ENCODE data around the gene CFI. TPM values are rescaled to one million over a fixed set of nuclear protein-coding genes. Genes with fewer than 3 reads are reported as not detected.

Gene CFI
- polyA plus RNA-seq, 4 donors, result 6.5 to 43.7 (median 25.7) TPM

GRCh38 chr4:109702950-109703663 lies 98.7 kb downstream of the CFI start, which contains the start of gene CASP6:
Gene CASP6 (minus strand): TSS chr4:109703445. CDS start chr4:109703395, 50 bp downstream.
- Histone ChIP-seq H3K36me3 (ENCODE audit: control insufficient read depth in 3 of 3, insufficient read depth in 2 of 3, low read depth in 1 of 3, low read length in 3 of 3) (peaks cover 2 to 10% (median 3%) of the 10 kb centered on the region in 3 donors), H3K4me3 (ENCODE audit: low read depth in 1 of 3, low read length in 3 of 3) (peak within 1 kb of the TSS; percentile 79 to 86 (median 81)), H3K4me1 (ENCODE audit: control insufficient read depth in 3 of 3, insufficient read depth in 2 of 3, low read depth in 1 of 3, low read length in 2 of 3) (peaks cover 9 to 38% (median 11%) of the 10 kb centered on the region in 3 donors), H3K27me3 (ENCODE audit: control insufficient read depth in 3 of 3, insufficient read depth in 3 of 3, low read length in 3 of 3) (no peaks in the 10 kb centered on the region), H3K27ac (ENCODE audit: low read depth in 1 of 3, low read length in 2 of 3) (peak within 1 kb of the TSS; percentile 93 to 98 (median 93)), H3K9me3 (ENCODE audit: control insufficient read depth in 2 of 2, insufficient read depth in 1 of 2, low read depth in 1 of 2, low read length in 1 of 2) (no peaks in the 10 kb centered on the region)
- peak; percentile 92 to 94 for DNase-seq
- no peak for FAIRE-seq
- WGBS, 3 donors, result 0% methylated on average over 62 to 72 of the region's 72 CpGs

DNA sequence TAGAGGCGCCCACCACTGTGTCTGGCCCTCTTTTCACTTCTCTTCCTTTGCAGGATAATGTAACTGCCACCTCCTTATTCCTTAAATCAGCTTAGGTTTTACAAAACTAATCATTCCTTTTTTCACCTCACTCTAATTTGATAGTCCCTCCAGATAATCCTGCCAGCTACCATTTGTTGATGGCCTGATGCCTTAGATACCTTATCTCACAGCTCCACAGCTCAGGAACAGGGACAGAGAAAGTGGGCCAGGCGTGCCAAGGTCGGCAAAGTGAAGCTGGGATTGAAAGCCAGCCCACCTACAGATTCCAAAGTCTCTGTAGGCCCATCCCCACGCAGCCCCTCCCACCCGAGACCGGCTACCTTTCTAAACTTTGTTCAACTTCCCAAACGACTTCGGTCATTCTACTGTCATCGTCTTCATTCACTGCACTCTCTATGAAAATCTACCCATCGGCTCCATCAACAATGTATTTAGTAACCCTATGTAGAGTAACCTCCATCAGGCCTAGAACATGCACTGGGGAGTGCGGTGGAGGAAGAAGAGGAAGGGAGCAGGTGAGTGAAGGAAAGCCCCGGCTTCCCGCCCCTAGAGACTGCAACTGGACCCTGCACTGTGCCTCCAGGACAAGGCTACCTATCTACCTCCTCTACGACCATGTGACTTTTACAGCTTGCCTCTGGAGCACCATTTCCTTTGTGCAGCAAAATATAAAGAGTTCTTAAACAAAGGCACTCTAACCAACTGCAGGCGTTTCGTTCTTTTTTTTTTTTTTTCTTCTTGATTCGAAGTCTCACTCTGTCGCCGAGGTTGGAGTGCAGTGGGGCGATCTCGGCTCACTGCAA lies 100.0 kb downstream of the CFI start:
- 13 to 37% (median 21%) methylated on average over 21 of the region's 21 CpGs for WGBS, 3 donors
- peak overlapping the region; percentile 79 to 86 (median 81) for H3K4me3 ChIP-seq (ENCODE audit: low read depth in 1 of 3, low read length in 3 of 3)
- no peaks in the 10 kb centered on the region for H3K9me3 ChIP-seq (ENCODE audit: control insufficient read depth in 2 of 2, insufficient read depth in 1 of 2, low read depth in 1 of 2, low read length in 1 of 2)
- FAIRE-seq, result no peak
- peaks cover 11 to 40% (median 18%) of the 10 kb centered on the region in 3 donors for H3K4me1 ChIP-seq (ENCODE audit: control insufficient read depth in 3 of 3, insufficient read depth in 2 of 3, low read depth in 1 of 3, low read length in 2 of 3)
- DNase-seq, result peak; percentile 82 to 85
- H3K27me3 ChIP-seq (ENCODE audit: control insufficient read depth in 3 of 3, insufficient read depth in 3 of 3, low read length in 3 of 3), result no peaks in the 10 kb centered on the region
- H3K27ac ChIP-seq (ENCODE audit: low read depth in 1 of 3, low read length in 2 of 3), result peak overlapping the region; percentile 93 to 98 (median 93)
- H3K36me3 ChIP-seq (ENCODE audit: control insufficient read depth in 3 of 3, insufficient read depth in 2 of 3, low read depth in 1 of 3, low read length in 3 of 3), result peaks cover 2 to 18% (median 6%) of the 10 kb centered on the region in 3 donors

- no peaks in the 10 kb centered on the region for H3K27me3 ChIP-seq (ENCODE audit: control insufficient read depth in 3 of 3, insufficient read depth in 3 of 3, low read length in 3 of 3)
- H3K36me3 ChIP-seq (ENCODE audit: control insufficient read depth in 3 of 3, insufficient read depth in 2 of 3, low read depth in 1 of 3, low read length in 3 of 3), result peaks cover 2 to 26% (median 8%) of the 10 kb centered on the region in 3 donors
- no peak overlapping the region for H3K4me3 ChIP-seq (ENCODE audit: low read depth in 1 of 3, low read length in 3 of 3)
- FAIRE-seq (no peak), DNase-seq (peak; percentile 76 to 87)
- H3K9me3 ChIP-seq (ENCODE audit: control insufficient read depth in 2 of 2, insufficient read depth in 1 of 2, low read depth in 1 of 2, low read length in 1 of 2), result no peaks in the 10 kb centered on the region
- WGBS, 3 donors, result 17 to 63% (median 40%) methylated on average over 8 of the region's 8 CpGs
- peaks cover 11 to 37% (median 18%) of the 10 kb centered on the region in 3 donors for H3K4me1 ChIP-seq (ENCODE audit: control insufficient read depth in 3 of 3, insufficient read depth in 2 of 3, low read depth in 1 of 3, low read length in 2 of 3)
- peak overlapping the region; percentile 26 to 71 (median 47) for H3K27ac ChIP-seq (ENCODE audit: low read depth in 1 of 3, low read length in 2 of 3)
Observed at GRCh38 chr4:109699553-109700225, 102.1 kb downstream of the CFI start.

DNA sequence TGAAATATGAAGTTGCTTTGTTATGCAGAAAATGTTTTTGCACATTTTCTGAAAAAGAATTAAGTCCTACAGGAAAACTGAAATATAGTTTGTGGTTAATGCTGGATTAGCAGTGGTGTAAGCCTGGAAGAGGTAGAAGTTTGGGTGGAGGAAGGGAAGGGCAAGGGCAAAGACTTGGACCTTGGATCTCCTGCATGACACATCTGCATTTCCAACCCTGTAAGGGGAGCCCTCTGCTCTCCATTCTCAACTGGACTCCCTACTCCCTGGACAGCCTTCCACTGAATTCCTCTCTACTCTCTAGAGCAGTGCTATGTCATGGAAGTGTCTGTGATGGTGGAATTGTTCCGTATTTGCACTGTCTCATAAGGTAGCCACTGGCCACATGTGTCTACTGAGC lies 103.1 kb downstream of the CFI start:
- FAIRE-seq (no peak), DNase-seq (peak; percentile 48 to 78)
- peaks cover 2 to 34% (median 8%) of the 10 kb centered on the region in 3 donors for H3K36me3 ChIP-seq (ENCODE audit: control insufficient read depth in 3 of 3, insufficient read depth in 2 of 3, low read depth in 1 of 3, low read length in 3 of 3)
- no peaks in the 10 kb centered on the region for H3K27me3 ChIP-seq (ENCODE audit: control insufficient read depth in 3 of 3, insufficient read depth in 3 of 3, low read length in 3 of 3)
- no peak overlapping the region for H3K27ac ChIP-seq (ENCODE audit: low read depth in 1 of 3, low read length in 2 of 3)
- no peaks in the 10 kb centered on the region for H3K9me3 ChIP-seq (ENCODE audit: control insufficient read depth in 2 of 2, insufficient read depth in 1 of 2, low read depth in 1 of 2, low read length in 1 of 2)
- WGBS, 3 donors, result 89 to 96% (median 96%) methylated on average over 1 of the region's 1 CpG
- no peak overlapping the region for H3K4me3 ChIP-seq (ENCODE audit: low read depth in 1 of 3, low read length in 3 of 3)
- H3K4me1 ChIP-seq (ENCODE audit: control insufficient read depth in 3 of 3, insufficient read depth in 2 of 3, low read depth in 1 of 3, low read length in 2 of 3), result peaks cover 11 to 30% (median 16%) of the 10 kb centered on the region in 3 donors

DNA sequence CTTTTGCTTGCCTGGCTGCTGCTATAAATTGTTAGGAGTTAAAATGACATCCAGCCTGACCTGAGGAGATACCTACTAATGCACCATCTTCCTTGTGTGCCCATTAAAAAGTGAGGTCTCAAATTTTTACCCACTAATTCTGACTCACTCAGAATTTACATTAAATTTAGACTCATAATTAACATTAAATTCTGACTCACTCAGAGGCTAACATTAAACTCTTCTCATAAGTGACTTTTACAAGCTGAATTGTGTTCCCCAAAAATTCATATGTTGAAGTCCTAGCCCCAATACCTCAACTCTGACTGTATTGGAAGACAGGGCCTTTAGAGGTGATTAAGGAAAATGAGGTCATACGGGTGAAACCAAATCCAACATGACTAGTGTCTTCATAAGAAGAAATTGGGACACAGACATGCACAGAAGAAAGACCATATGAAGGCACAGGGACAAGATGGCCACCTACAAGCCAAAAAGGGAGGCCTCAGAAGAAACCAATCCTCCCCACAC lies 110.3 kb downstream of the CFI start:
- Histone ChIP-seq H3K4me3 (ENCODE audit: low read depth in 1 of 3, low read length in 3 of 3) (no peak overlapping the region), H3K27ac (ENCODE audit: low read depth in 1 of 3, low read length in 2 of 3) (no peak overlapping the region), H3K4me1 (ENCODE audit: control insufficient read depth in 3 of 3, insufficient read depth in 2 of 3, low read depth in 1 of 3, low read length in 2 of 3) (no peaks in the 10 kb centered on the region), H3K9me3 (ENCODE audit: control insufficient read depth in 2 of 2, insufficient read depth in 1 of 2, low read depth in 1 of 2, low read length in 1 of 2) (no peaks in the 10 kb centered on the region), H3K27me3 (ENCODE audit: control insufficient read depth in 3 of 3, insufficient read depth in 3 of 3, low read length in 3 of 3) (no peaks in the 10 kb centered on the region), H3K36me3 (ENCODE audit: control insufficient read depth in 3 of 3, insufficient read depth in 2 of 3, low read depth in 1 of 3, low read length in 3 of 3) (peaks cover 2 to 51% (median 20%) of the 10 kb centered on the region in 3 donors)
- FAIRE-seq (no peak), DNase-seq (no peak)
- WGBS, 3 donors, result 87 to 95% (median 88%) methylated on average over 1 of the region's 1 CpG

Other genes starting within 250 kb of the CFI start
- gene MCUB, start 241.8 kb downstream of the CFI start, polyA plus RNA-seq, result 10 to 100 TPM in 1 of 4 donors, 1 to 10 TPM in 3; 2.2 to 12.8 (median 3.8) TPM
- gene CASP6, start 98.6 kb downstream of the CFI start, polyA plus RNA-seq, result 100 to 1,000 TPM in 2 of 4 donors, 10 to 100 TPM in 2; 65.1 to 133 (median 98.9) TPM
- 10 to 100 TPM; 11.4 to 91.9 (median 51.5) TPM for gene PLA2G12A, start 71.9 kb downstream of the CFI start, polyA plus RNA-seq
- 10 to 100 TPM; 12.3 to 39.6 (median 26.0) TPM for gene GAR1, start 13.8 kb upstream of the CFI start, polyA plus RNA-seq
- under 1 TPM in 2 of 4 donors, not detected in 2; 0.15 to 0.21 TPM for gene RRH, start 26.0 kb upstream of the CFI start, polyA plus RNA-seq
- under 1 TPM; 0.04 to 0.54 (median 0.23) TPM for gene LRIT3, start 46.1 kb upstream of the CFI start, polyA plus RNA-seq
- gene EGF, start 110.9 kb upstream of the CFI start, polyA plus RNA-seq, result 10 to 100 TPM in 1 of 4 donors, under 1 TPM in 1, not detected in 2; 0.48 to 42.2 TPM